Stromal cell of bone marrow (primary cell): ENCODE results near the gene WDR59.
"Not testable (repeated sequence)": the region's sequence is repeated elsewhere in the genome, so short reads cannot be mapped to it uniquely, and the experiment has no call there.

ENCODE experiments used
- DNase-seq: peaks from one replicate; pipeline ENCODE4 v3.0.0-alpha.2; 2012; ENCODE audit warnings: low read depth

WDR59 gene

DNA sequence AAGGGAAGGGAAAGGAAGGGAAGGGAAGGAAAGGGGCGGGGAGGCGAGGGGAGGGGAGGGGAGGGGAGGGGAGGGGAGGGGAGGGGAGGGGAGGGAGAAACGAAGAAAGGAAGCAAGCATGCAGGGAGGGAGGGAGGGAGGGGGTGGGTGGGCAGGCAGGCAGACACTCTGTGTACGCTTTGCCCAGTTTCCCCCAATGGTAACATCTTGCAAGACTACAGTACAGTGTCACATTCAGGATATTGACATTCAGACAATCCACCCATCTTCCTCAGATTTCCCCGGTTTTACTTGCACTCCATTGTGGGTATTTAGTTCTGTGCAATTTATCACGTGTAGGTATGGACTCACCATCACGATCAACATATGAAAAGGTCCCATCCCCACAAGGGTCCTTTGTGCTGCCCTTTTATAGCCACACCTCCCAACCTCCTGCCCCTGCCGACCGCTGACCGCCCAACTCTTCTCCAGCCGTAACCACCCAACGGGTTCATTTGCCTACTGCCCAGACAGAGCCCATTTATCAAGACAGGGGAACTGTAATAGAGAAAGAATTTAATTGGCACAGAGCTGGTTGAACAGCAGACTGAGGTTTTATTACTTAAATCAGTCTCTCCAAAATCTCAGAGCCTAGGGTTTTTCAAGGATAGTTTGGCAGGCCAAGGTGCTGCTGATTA is 118.9 kb downstream of the WDR59 start:
- peak; percentile 26 for DNase-seq

DNA sequence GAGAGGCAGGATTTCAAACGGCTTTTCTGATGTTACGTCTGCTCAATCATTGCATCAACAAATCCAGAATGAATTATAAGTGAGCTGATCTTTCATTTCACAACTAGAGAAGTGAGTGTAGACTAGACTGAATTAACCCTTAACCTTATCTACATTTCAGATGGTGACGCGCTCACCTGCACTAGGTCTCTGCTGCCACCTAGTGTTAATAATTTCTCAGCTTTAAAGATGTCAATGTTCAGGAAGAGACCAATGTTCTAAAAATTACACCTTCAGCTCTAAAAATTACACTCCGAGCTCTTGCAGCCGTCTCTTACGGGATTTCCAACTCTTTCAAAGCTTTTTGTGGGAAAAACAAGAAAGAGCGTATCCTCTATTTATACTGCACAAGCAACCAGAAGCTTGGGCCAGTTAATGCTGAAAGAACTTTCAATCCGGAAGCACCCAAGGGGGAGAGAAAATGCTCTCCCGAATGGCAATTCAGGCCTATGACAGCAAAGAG is 122.1 kb downstream of the WDR59 start:
- DNase-seq: no peak

DNA sequence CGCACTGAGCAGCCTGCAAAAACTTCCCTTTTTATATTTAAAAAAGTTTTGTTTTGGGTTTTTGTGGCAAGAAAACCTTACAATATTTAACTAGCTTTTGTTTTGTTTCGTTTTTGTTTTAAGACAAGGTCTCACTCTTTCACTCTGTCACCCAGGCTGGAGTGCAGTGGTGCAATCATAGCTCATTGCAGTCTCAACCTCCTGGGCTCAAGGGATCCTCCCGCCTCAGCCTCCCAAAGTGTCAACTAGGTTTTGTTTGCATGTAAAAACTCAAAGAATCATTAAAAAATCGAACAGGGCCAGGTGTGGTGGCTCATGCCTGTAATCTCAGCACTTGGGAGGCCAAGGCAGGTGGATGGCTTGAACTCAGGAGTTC is 132.4 kb downstream of the WDR59 start:
- DNase-seq: no peak

DNA sequence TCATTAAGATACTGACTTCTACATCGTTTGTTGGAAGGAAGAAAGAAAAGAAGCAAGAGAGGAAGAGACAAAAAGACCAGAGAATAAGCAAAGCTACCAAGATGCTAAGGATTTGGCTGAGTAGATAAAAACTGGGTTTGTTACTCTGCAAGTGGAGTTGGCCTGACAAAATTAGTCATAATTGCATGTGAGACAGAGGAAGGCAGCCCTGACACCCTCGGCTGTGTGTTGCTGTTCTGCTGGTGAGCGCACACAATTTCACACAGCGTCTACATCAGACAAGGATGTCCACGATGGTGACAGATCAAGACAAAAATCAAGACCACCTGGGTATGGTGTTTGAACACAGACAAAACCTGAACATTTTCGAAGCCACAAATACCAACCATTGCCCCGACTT is 134.9 kb downstream of the WDR59 start:
- DNase-seq: no peak

DNA sequence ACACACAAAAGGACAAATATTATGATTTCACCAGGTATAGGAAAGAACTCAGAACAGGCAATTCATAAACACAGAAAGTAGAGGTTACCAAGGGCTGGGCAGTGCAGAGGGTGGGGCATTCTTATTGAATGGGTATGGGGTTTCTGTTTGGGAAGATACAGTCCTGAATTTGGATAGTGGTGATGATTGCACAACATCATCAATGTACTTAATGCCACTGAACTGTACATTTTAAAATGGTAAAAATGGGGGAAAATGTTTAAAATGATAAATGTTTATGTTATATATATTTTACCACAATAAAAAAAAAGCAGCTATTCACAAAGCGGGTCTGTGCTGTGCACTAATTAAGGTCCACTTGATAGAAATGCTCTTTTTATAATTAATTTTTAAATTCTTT is 137.7 kb downstream of the WDR59 start:
- no peak for DNase-seq

DNA sequence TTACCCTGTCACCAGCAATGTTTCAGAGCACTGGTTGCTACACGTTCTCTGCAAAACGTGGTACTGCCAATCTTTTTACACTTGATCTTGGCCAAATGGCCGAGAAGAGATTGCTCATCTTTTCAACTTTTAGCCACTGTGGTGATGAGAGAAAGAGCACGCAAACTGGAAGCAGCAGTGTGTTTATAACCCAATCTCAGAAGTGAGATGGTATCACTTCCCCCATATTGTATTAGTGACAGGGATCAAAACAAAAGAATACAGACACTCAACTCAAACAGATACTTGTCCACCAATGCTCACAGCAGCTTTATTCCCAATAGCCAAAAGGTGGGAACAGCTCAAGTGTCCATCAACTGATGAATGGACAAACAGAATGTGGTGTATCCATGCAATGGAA is 138.2 kb downstream of the WDR59 start:
- no peak for DNase-seq

DNA sequence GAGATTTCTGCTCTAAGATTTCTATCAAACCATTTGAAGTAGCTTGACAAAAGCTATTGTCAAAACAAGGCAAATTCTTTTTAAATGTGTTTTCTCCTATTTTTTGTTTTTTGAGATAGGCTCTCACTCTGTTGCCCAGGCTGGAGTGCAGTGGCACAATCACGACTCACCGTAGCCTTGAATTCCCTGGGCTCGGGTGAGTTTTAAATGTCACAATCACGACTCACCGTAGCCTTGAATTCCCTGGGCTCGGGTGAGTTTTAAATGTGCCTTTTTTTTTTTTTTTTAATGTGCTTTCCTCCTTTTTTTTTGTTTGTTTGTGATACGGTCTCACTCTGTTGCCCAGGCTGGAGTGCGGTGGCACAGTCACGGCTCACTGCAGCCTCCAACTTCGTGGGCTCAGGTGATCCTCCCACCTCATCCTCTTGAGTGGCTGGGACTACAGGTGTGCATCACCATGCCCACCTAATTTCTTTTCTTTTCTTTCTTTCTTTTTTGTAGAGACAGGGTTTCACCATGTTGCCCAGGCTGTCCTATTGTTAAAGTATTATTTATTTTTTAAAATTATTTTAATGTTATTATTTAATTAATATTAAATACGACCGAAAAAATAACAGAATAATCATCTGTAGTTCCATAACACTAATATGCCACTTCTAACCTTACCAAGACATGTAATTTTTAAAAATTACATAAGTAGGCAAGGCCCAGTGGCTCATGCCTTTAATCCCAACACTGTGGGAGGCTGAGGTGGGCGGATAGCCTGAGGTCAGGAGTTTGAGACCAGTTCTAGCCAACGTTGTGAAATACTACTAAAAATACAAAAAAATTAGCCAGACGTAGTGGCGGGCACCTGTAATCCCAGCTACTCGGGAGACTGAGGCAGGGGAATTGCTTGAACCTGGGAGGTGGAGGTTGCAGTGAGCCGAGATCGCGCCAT is 140.6 kb downstream of the WDR59 start:
- no peak for DNase-seq

DNA sequence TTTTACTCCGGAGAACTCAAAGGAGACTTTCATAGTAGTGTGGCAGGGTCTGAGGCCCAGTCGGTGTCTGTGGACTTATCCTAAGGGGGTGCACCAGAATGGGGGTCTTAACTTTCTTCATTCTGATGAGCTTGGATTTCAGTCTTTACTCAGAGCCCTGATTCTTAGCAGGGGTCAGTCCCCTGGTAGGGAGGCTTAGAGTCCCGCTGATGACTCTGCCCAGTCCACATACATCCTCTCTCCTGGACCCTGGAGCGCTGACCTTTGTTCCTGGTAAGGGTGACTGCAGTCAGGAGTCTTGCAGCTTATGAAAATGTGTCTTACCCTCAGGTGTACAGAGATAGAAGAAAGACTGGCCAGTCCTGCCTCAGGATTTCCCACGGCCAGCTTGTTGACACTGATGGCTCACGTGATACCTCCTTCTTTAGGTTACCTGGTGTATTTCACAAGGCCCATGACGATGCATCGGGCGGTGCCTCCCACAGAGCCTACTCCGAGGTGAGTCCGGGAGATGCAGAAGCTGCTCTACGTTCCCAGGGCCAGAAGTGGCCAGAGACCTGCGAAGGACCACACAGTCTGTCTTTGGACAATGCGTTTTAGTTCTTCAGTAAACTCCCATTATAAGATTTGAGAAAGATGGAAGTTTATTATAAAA is 141.4 kb downstream of the WDR59 start:
- not testable (repeated sequence) for DNase-seq

DNA sequence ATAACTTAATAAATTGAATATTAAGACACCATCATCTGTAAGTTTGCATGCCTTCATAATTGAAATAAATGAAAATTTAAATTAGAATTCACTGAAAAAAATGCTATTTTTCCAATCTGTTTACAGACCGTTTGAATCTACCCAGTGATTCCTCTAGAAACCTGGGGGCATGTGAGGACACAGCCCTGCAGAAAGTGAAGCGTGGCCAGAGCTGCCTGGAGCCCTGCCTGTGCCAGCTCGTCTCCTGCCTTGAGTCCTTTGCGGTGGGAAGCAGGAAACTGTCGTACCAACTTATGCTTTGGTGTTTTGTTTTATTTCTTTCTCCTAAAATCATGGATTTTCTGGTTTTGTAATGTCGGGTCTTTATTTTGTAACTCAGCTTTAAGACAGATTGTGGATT is 142.5 kb downstream of the WDR59 start:
- DNase-seq: no peak

DNA sequence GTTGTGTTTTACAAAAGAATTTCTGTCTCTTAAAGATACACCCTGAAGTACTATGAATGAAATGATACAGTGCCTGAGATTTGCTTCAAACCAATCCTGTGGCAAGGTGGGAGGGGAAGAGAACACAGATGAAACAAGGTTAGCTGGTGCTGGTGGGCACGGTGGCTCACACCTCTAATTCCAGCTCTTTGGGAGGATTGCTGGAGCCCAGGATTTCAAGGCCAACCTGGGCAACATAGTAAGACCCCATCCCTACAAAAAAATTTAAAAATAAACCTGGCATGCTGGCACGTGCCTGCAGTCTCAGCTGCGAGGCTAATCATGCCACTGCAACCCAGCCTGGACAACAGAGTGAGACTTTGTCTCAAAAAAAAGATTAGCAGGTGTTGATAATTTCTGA is 143.0 kb downstream of the WDR59 start:
- no peak for DNase-seq

DNA sequence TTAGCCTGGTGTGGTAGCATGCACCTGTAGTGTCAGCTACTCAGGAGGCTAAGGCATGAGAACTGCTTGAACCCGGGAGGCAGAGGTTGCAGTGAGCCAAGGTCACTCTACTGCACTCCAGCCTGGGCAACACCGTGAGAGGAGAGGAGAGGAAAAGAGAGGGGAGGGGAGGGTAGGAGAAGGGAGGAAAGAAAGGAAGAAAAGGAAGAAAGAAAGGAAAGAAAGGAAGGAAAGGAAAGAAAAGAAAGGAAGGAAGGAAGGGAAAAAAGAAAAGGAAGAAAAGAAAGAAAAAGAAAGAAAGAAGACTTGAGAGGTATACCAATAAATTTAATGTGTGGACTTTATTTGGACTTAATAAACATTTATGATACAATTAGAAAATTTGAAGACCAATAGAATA is 143.5 kb downstream of the WDR59 start:
- no peak for DNase-seq

DNA sequence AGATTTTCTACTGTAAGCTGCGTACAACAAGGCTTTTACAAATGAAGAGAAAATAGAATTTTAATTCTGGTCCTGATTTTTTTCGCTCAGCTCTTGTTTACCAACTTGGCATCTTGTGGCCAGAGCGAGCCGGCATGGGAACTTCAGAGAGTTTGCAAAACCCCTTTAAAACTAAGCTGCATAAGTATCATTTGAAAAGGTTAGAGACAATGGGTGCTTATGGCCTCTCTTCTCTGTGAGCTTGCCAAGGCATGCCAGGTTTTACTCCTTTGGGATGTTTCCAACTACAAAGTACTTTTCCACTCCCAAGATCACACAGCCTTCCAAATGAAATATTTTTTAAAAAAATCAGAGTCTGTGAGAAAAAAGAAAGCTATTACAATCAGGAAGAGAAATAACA is 147.9 kb downstream of the WDR59 start:
- DNase-seq: no peak

DNA sequence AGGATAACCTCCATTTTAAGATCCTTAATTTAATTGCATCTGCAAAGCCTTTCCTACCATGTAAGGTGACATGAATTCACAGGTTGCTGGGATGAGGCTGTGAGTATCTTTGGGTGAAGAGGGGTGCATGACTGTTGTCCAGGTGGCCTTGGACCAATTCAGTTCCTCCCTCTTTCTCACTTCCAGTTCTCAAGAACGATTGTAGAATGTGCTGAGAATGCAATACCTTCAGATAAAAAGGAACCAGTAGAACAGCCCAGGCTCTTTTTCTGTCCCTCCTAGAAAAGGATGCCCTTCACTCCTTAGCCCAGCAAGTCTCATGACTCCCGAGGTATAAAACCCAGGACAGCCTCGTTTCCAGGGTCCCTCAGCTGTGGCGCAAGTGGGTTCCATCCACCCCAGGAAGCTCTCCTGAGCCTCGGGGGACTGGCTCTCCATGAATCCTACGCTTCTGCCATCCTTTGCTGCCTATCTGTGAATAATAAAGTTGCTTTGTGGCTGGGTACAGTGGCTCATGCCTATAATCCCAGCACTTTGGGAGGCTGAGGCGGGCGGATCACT is 148.7 kb downstream of the WDR59 start:
- DNase-seq: no peak

DNA sequence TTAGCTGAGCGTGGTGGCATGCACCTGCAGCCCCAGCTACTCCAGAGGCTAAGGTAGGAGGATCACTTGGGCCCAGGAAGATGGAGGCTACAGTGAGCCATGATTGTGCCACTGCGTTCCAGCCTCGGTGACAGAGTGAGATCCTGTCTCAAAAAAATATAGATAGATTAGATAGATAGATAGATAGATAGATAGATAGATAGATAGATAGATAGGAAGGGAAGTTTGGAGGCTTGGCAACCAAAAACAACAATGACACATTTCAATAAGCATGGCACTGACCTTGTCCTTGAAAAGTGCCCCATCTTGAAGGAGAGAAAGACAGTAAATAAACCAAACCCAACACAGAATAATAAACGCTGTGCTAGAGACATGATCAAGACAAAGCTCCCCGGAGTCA is 152.7 kb downstream of the WDR59 start:
- DNase-seq: no peak

DNA sequence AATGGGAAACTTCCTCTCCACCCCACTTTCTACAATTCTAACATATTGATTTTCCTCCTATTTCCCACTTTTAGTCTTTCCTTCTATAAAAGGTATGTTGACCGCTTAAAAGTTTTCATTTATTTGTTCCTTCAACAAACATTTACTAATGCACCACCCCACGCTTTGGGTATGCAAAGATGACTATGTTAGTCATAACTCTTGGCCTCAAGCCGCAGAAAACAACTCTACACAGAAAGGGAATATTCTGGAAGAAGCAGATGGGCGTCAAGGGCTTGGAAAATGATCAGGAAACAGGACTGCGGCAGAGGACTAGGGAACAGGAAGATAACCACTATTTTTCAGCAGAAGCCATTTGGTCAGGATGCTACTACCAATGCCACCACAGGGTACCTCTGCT is 153.5 kb downstream of the WDR59 start:
- no peak for DNase-seq

DNA sequence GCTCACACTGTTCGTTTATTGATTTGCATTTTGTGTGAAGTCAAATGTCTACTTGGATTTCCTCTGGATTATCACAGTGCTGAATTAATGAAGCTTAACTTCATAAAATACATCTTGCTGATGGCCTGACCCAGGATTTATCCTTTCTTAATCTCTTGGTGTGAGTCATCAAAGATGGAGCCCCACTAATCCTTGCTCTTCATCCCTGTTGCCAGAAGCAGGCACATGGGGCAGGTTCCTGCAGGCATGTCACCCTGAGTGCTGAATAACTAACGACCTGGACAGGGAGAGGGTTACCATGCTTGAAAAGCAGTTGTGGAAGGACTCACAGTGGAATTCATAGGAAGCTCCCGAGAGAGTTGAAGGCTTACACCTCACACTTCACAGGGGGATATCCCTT is 154.3 kb downstream of the WDR59 start:
- DNase-seq: no peak

DNA sequence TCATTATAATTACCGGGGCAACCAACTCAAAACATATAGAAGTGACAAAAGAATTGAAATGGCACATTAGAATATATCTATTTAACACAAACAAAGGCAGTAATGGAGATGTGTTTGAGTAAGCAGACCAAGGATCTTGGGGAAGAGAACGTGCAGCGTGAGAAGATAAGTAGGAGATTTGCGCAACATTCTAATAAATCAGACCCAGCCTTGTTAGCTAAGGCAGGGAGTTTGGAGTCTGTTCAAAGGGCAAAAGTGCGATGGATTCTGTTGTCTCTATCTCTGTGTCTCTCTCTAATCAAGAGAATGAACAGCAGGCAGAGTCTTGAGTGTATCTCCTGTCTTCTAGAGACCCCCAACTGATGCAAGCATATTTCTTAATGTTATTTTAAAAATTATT is 155.3 kb downstream of the WDR59 start:
- DNase-seq: no peak

DNA sequence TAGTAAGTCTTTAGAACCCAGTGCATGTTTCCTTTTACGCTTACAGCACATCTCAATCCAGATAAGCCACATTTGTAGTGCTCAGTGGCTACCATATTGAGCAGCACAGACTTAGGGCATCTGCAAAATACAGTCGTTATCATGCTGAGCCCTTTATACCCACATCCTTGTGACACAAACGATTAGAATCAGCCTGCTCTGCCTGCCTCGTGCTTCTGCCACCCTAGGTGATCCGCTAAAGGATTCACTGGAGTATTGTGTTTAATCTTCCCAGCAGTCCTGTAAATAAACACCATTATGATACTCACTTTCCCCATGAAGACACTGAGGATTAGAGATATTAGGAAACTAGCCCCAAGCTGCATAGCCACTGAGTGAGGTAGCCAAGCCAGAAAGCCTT is 159.0 kb downstream of the WDR59 start:
- DNase-seq: no peak

DNA sequence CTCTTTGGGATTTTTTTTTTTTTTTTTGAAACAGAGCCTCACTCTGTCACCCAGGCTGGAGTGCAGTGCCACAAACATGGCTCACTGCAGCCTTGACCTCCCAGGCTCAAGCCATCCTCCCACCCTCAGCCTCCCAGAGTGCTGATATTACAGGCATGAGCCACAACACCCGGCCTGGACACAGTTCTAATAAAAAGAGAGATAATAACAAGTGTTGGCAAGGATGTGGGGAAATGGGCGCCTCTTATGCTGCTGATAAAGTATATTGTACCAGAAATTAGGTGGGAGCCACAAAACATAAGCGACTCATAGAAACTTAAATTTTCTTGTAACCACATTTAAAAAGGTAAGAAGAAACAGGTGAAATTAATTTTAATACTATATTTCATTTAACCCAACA is 159.9 kb downstream of the WDR59 start:
- DNase-seq: no peak
